ENCODE data around the gene MFAP3. TPM values are rescaled to one million over a fixed set of nuclear protein-coding genes. Genes with fewer than 3 reads are reported as not detected.

Gene MFAP3
- total RNA-seq, 3 donors from 2014 or later (not counting 1 experiment from before 2014, with no cell fraction given), result 20.4 to 24.8 (median 22.7) TPM

DNA sequence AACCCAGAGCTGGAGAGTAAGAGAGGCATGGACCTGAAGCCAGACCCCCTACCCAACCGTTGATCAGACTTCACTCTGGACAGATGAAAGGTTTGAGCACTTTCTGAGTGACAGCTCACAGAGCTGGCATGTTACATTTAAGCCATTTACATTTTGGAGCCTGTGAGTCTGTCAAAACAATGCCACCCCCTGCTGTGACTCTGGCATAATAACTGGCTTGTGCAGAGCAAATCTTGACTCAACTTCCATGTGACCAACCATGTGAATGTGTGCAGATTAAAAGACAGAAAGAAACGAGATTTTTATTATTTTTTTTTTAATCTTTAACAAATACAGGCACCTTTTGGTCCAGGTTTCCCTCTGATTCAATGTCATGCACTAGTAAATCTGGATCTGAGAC, 48.5 kb downstream of the MFAP3 start:
- Histone ChIP-seq H3K27ac (ENCODE audit: low read length) (no peak overlapping the region), H3K4me3 (ENCODE audit: low read length) (no peak overlapping the region), H3K9me3 (ENCODE audit: control insufficient read depth, insufficient read depth, low read length) (no peaks in the 10 kb centered on the region), H3K36me3 (ENCODE audit: control insufficient read depth, insufficient read depth, low read length) (no peaks in the 10 kb centered on the region), H3K27me3 (ENCODE audit: control insufficient read depth, insufficient read depth, low read length) (no peaks in the 10 kb centered on the region), H3K4me1 (ENCODE audit: control insufficient read depth, insufficient read depth, low read length) (no peaks in the 10 kb centered on the region)
- WGBS (ENCODE audit: insufficient coverage), result 61% methylated on average over 1 of the region's 2 CpGs
- ATAC-seq (no peak), DNase-seq (peak in 1 of 2 donors; percentile 10)
- no peak overlapping the region for H3K4me3 Mint-ChIP-seq
- no peaks in the 10 kb centered on the region for H3K9me3 Mint-ChIP-seq
- TF ChIP-seq, protein P1, sequence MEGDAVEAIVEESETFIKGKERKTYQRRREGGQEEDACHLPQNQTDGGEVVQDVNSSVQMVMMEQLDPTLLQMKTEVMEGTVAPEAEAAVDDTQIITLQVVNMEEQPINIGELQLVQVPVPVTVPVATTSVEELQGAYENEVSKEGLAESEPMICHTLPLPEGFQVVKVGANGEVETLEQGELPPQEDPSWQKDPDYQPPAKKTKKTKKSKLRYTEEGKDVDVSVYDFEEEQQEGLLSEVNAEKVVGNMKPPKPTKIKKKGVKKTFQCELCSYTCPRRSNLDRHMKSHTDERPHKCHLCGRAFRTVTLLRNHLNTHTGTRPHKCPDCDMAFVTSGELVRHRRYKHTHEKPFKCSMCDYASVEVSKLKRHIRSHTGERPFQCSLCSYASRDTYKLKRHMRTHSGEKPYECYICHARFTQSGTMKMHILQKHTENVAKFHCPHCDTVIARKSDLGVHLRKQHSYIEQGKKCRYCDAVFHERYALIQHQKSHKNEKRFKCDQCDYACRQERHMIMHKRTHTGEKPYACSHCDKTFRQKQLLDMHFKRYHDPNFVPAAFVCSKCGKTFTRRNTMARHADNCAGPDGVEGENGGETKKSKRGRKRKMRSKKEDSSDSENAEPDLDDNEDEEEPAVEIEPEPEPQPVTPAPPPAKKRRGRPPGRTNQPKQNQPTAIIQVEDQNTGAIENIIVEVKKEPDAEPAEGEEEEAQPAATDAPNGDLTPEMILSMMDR (IDR thresholded peaks at IDR 0.05), result no peak
- no peak overlapping the region for H3K27ac Mint-ChIP-seq
- H3K27me3 Mint-ChIP-seq (ENCODE audit: low read depth in 2 of 2), result peaks cover 5 to 8% of the 10 kb centered on the region in 2 donors
- H3K4me1 Mint-ChIP-seq, result peaks cover 0 to 4% of the 10 kb centered on the region in 2 donors
- intact Hi-C loops (cut with micrococcal nuclease), result no loop called here
- no peaks in the 10 kb centered on the region for H3K36me3 Mint-ChIP-seq

- Histone ChIP-seq H3K4me1 (ENCODE audit: control insufficient read depth, insufficient read depth, low read length) (no peaks in the 10 kb centered on the region), H3K36me3 (ENCODE audit: control insufficient read depth, insufficient read depth, low read length) (no peaks in the 10 kb centered on the region), H3K4me3 (ENCODE audit: low read length) (no peak overlapping the region), H3K27ac (ENCODE audit: low read length) (no peak overlapping the region), H3K9me3 (ENCODE audit: control insufficient read depth, insufficient read depth, low read length) (no peaks in the 10 kb centered on the region), H3K27me3 (ENCODE audit: control insufficient read depth, insufficient read depth, low read length) (no peaks in the 10 kb centered on the region)
- DNase-seq (no peak), ATAC-seq (no peak)
- intact Hi-C loops (cut with micrococcal nuclease), result no loop called here
- Mint-ChIP-seq H3K9me3 (no peaks in the 10 kb centered on the region), H3K4me3 (no peak overlapping the region), H3K36me3 (no peaks in the 10 kb centered on the region), H3K27ac (no peak overlapping the region), H3K27me3 (ENCODE audit: low read depth in 2 of 2) (peaks cover 5 to 8% of the 10 kb centered on the region in 2 donors), H3K4me1 (peaks cover 0 to 4% of the 10 kb centered on the region in 2 donors)
- 87% methylated on average over 4 of the region's 5 CpGs for WGBS (ENCODE audit: insufficient coverage)
- TF ChIP-seq, protein P1 (IDR thresholded peaks at IDR 0.05), result no peak
Measured at GRCh38 chr5:154088801-154089200, 50.0 kb downstream of the MFAP3 start.

GRCh38 chr5:154090656-154091055, 51.9 kb downstream of the MFAP3 start:
- no peaks in the 10 kb centered on the region for H3K36me3 Mint-ChIP-seq
- no peaks in the 10 kb centered on the region for H3K27me3 ChIP-seq (ENCODE audit: control insufficient read depth, insufficient read depth, low read length)
- H3K9me3 Mint-ChIP-seq, result no peaks in the 10 kb centered on the region
- no peak overlapping the region for H3K4me3 Mint-ChIP-seq
- H3K27me3 Mint-ChIP-seq (ENCODE audit: low read depth in 2 of 2), result peaks cover 13 to 18% of the 10 kb centered on the region in 2 donors
- H3K36me3 ChIP-seq (ENCODE audit: control insufficient read depth, insufficient read depth, low read length), result no peaks in the 10 kb centered on the region
- no peak for ATAC-seq
- no peaks in the 10 kb centered on the region for H3K9me3 ChIP-seq (ENCODE audit: control insufficient read depth, insufficient read depth, low read length)
- WGBS (ENCODE audit: insufficient coverage), result 93% methylated on average over 5 of the region's 6 CpGs
- intact Hi-C loops (cut with micrococcal nuclease), result no loop called here
- H3K4me1 Mint-ChIP-seq, result peaks cover 0 to 4% of the 10 kb centered on the region in 2 donors
- TF ChIP-seq, protein P1 (IDR thresholded peaks at IDR 0.05), result no peak
- H3K4me1 ChIP-seq (ENCODE audit: control insufficient read depth, insufficient read depth, low read length), result no peaks in the 10 kb centered on the region
- no peak overlapping the region for H3K4me3 ChIP-seq (ENCODE audit: low read length)
- no peak overlapping the region for H3K27ac ChIP-seq (ENCODE audit: low read length)
- no peak overlapping the region for H3K27ac Mint-ChIP-seq
- no peak for DNase-seq
